ENCODE measurements around the gene ADAMTS4. TPM values are rescaled to one million over a fixed set of nuclear protein-coding genes. Genes with fewer than 3 reads are reported as not detected.

The ADAMTS4 gene
- total and polyA plus RNA-seq, 9 of the 15 experiments (the other 6 are each of a cell fraction or from before 2014, with no cell fraction given) = 0.07 to 3.7 (median 0.41) TPM

GRCh38 chr1:161177112-161177935, 21.5 kb downstream of the ADAMTS4 start, which contains the start of gene B4GALT3 (continued):
- no peak for TF ChIP-seq ZNF280A (IDR thresholded peaks at IDR 0.05; ENCODE audit: low read depth, partially characterized antibody)
- no peak for TF ChIP-seq NUFIP1 (IDR thresholded peaks at IDR 0.05; ENCODE audit: partially characterized antibody)
- TF ChIP-seq, protein P1, sequence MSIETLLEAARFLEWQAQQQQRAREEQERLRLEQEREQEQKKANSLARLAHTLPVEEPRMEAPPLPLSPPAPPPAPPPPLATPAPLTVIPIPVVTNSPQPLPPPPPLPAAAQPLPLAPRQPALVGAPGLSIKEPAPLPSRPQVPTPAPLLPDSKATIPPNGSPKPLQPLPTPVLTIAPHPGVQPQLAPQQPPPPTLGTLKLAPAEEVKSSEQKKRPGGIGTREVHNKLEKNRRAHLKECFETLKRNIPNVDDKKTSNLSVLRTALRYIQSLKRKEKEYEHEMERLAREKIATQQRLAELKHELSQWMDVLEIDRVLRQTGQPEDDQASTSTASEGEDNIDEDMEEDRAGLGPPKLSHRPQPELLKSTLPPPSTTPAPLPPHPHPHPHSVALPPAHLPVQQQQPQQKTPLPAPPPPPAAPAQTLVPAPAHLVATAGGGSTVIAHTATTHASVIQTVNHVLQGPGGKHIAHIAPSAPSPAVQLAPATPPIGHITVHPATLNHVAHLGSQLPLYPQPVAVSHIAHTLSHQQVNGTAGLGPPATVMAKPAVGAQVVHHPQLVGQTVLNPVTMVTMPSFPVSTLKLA (conservative IDR thresholded peaks at IDR 0.05) = peak; percentile 93 to 96
- peak; percentile 47 for TF ChIP-seq RBBP5 (IDR thresholded peaks at IDR 0.05; ENCODE audit: borderline replicate concordance, insufficient read depth, low read length, poor library complexity, severe bottlenecking)
- no peak for TF ChIP-seq NR4A1 (CRISPR knock-in tag; IDR thresholded peaks at IDR 0.05)
- no peak for TF ChIP-seq NR4A1 (tag; IDR thresholded peaks at IDR 0.05)
- no peak for TF ChIP-seq ZKSCAN3 (CRISPR knock-in tag; IDR thresholded peaks at IDR 0.05)
- TF ChIP-seq ESRRB (CRISPR knock-in tag; IDR thresholded peaks at IDR 0.05; ENCODE audit: borderline replicate concordance) = no peak
- 0 out of 2 replicates have a peak, but pooled peaks have one; percentile 70 for TF ChIP-seq PML (IDR thresholded peaks at IDR 0.05; ENCODE audit: low read length)
- TF ChIP-seq MEF2D (tag; conservative IDR thresholded peaks at IDR 0.05; ENCODE audit: low read depth) = no peak
- TF ChIP-seq, protein P2, sequence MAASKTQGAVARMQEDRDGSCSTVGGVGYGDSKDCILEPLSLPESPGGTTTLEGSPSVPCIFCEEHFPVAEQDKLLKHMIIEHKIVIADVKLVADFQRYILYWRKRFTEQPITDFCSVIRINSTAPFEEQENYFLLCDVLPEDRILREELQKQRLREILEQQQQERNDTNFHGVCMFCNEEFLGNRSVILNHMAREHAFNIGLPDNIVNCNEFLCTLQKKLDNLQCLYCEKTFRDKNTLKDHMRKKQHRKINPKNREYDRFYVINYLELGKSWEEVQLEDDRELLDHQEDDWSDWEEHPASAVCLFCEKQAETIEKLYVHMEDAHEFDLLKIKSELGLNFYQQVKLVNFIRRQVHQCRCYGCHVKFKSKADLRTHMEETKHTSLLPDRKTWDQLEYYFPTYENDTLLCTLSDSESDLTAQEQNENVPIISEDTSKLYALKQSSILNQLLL (CRISPR knock-in tag; IDR thresholded peaks at IDR 0.05; ENCODE audit: borderline replicate concordance) = no peak
- TF ChIP-seq ZEB2 (IDR thresholded peaks at IDR 0.05) = 0 out of 2 replicates have a peak, but pooled peaks have one; percentile 11
- TF ChIP-seq FOXP1 (CRISPR knock-in tag; IDR thresholded peaks at IDR 0.05) = peak; percentile 16; the same call in 1 of the 2 replicates
- no peak for TF ChIP-seq CHD2 (IDR thresholded peaks at IDR 0.05; ENCODE audit: low read depth, low read length)
- no peak for TF ChIP-seq FOXK2 (conservative IDR thresholded peaks at IDR 0.05 in 1 of 2, IDR thresholded peaks at IDR 0.05 in 1 of 2; ENCODE audit: low read depth in 2 of 2)
- peak; percentile 91 for TF ChIP-seq ZNF592 (IDR thresholded peaks at IDR 0.05)
- no peak for TF ChIP-seq POLR3G (IDR thresholded peaks at IDR 0.05; ENCODE audit: extremely low read depth, insufficient read length, insufficient replicate concordance)
- TF ChIP-seq NFXL1 (CRISPR knock-in tag; IDR thresholded peaks at IDR 0.05) = no peak
- no peak for TF ChIP-seq KLF10 (CRISPR knock-in tag; IDR thresholded peaks at IDR 0.05)
